ENCODE measurements around the gene MRC2.

MRC2 gene

GRCh38 chr17:62665599-62665998 lies 38.1 kb downstream of the MRC2 start:
- no peak for DNase-seq

- no peak for DNase-seq
Measured at GRCh38 chr17:62666061-62666800, 38.8 kb downstream of the MRC2 start.

GRCh38 chr17:62666801-62667591 lies 39.5 kb downstream of the MRC2 start:
- DNase-seq: no peak

GRCh38 chr17:62668091-62668804 lies 40.8 kb downstream of the MRC2 start:
- no peak for DNase-seq

GRCh38 chr17:62670202-62670821 lies 42.8 kb downstream of the MRC2 start:
- no peak for DNase-seq

- DNase-seq: no peak
Measured at GRCh38 chr17:62671553-62671952, 44.1 kb downstream of the MRC2 start.

- no peak for DNase-seq
Measured at GRCh38 chr17:62672957-62673356, 45.5 kb downstream of the MRC2 start.

GRCh38 chr17:62673614-62674362 lies 46.3 kb downstream of the MRC2 start:
- no peak for DNase-seq

- no peak for DNase-seq
Measured at GRCh38 chr17:62674363-62674739, 46.9 kb downstream of the MRC2 start.

- no peak for DNase-seq
Measured at GRCh38 chr17:62674841-62675240, 47.4 kb downstream of the MRC2 start.

GRCh38 chr17:62675260-62675659 lies 47.8 kb downstream of the MRC2 start:
- no peak for DNase-seq

- no peak for DNase-seq
Measured at GRCh38 chr17:62675701-62676100, 48.2 kb downstream of the MRC2 start.

- no peak for DNase-seq
Measured at GRCh38 chr17:62676231-62676943, 48.9 kb downstream of the MRC2 start.

- DNase-seq: no peak
Measured at GRCh38 chr17:62676952-62677596, 49.6 kb downstream of the MRC2 start.

- DNase-seq: no peak
Measured at GRCh38 chr17:62678214-62678919, 50.9 kb downstream of the MRC2 start.

GRCh38 chr17:62679866-62680377 lies 52.5 kb downstream of the MRC2 start:
- DNase-seq: no peak

GRCh38 chr17:62680541-62681052 lies 53.1 kb downstream of the MRC2 start:
- DNase-seq: no peak

- DNase-seq: no peak
Measured at GRCh38 chr17:62681061-62681938, 53.8 kb downstream of the MRC2 start.

- DNase-seq: no peak
Measured at GRCh38 chr17:62681939-62682381, 54.5 kb downstream of the MRC2 start.
